DMS114 treated with DMSO at 0.1 percent for 48 hours (cell line): ENCODE measurements around the gene DNAJC13.

Experiments
- DNase-seq: peaks from one replicate; lab custom pipeline; 2025; ENCODE audit not compliant: unreplicated experiment; lab: John Stamatoyannopoulos, UW

The DNAJC13 gene

DNA sequence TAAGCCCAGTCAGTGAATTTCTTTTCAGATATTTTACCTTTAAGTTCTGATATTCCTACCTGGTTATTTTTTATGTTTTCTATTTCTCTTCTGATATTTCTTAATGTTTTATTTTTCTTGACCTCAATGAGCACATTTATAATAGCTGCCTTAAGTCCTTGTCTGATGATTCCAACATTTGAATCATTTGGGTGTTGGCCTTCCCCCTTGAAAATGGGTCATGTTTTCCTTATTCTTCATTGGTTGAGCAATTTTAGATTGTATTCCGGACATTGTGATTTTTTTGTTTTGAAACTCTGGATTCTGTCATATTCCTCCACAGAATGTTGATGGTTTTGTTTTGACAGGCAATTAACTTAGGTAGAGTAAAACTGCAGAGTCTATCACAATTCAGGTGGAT lies 170.1 kb downstream of the DNAJC13 start:
- DNase-seq = no peak
